ENCODE data around the gene SORCS2.

The SORCS2 gene

DNA sequence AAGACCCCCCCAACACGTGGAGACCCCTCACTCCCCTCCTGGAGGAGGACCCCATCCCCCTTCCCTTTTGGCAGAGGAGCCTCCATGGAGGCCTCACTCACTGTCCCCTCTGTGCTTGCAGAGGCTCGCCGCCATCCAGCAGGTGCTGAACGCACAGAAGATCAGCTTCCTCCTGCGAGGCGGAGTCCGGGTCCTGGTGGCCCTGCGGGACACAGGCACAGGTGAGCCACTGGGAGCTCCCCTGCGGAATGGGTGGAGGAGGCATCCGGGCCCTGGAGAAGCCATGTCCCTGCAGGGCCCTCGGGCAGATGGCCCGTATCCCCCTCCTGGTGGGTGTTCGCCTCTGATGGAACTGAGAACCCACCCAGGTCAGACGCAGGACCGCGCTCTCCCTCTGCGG is 540.9 kb downstream of the SORCS2 start:
- DNase-seq, result no peak

DNA sequence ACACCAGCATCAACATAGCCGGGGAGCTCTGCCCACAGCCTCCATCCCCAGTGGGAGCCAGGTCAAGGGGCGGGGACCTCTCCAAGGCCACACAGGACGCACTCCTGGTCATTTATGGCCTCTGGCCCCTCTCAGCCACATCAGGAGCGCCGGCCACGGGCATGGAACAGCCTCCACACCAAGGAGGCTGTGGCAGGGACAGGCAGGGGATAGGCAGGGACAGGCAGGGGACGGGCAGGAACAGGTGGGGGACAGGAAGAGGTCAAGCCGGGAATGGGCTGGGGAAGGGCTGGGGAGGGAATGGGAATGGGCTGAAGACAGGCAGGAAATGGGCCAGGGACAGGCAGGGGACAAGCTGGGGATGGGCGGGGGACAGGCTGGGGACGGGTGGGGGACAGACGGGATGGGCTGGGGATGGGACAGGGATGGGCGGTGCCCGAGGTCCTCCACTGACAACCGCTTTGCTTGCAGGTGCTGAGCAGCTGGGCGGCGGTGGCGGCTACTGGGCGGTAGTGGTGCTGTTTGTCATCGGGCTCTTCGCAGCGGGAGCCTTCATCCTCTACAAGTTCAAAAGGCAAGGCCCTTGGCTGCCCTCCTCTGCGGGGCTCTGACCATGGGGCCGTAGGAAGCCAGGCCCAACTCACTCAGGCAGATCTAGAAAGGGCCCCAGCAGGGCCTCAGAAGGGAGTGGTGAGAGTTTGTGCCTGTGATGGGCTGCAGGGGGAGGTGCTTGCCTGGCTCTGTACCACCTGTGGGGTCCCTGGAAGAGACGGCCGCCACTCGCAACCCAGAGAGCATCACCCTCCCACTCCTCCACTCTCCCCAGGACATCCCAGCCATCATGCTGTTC is 541.7 kb downstream of the SORCS2 start:
- DNase-seq, result no peak

DNA sequence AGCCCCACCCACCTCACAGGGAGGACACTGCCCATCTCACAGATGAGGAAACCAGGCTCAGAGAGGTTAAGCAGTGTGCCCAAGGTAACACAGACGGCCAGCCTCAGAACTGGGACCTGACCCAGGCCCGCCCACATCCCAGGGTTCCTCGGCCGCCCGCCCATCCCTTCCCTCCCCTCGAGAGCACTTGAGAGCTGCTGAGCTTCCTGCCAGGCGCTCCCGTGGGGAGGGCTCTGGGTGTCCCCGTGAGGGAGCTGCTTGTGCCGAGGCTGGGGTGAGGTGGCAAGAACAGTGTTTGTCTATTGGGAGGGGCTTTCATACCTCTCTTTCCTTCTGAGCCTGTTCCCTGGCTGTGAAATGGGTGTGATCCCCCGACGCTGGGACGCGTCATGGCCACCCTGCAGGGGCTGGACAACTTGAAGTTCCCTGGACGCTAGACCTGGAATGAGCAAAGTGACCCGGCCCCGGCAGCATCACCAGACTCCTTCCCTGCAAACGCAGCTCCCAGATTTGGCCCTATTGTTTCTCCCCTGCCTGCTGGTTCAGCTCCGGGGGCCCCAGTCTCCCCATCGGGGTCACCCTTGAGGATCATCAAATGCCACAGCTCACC is 542.4 kb downstream of the SORCS2 start:
- no peak for DNase-seq

DNA sequence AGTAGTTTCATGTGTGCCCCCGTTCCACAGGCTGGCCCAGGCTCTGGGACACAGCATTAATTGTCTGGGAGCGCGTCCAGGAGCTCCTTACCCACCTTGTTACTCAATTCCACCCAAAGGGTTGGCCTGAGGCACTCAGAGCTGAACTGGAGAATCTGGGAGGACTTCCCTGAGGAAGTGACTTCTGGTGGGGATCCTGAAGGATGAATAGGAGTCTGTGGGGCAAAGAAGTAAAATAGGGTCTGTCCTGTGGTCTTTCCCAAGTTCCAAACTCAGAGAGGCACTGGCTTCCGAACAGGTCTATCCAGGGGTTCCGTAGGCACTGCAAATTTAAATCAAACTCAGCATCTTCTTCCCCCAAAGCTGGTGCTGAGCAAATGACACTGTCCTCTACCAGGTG is 543.1 kb downstream of the SORCS2 start:
- no peak for DNase-seq

DNA sequence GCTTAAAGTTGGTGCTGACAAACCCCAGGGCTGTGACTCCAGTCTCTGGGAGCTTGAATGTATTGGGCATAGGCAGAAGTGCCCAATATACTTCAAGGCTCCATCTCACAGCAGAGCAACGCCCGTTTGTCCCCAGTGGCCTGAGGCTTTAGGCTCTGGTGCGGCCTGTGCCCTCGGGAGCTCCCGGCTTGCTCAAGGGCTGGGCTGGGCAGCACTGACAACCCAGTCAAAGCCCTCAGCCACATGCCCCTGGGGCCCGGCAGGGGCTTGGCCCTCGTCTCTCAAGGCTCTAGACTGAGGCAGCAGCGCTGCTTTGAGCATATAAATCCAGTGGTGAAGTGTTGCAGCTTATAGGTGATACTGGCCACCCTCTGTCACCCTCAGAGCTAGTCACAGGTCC is 543.6 kb downstream of the SORCS2 start:
- no peak for DNase-seq

DNA sequence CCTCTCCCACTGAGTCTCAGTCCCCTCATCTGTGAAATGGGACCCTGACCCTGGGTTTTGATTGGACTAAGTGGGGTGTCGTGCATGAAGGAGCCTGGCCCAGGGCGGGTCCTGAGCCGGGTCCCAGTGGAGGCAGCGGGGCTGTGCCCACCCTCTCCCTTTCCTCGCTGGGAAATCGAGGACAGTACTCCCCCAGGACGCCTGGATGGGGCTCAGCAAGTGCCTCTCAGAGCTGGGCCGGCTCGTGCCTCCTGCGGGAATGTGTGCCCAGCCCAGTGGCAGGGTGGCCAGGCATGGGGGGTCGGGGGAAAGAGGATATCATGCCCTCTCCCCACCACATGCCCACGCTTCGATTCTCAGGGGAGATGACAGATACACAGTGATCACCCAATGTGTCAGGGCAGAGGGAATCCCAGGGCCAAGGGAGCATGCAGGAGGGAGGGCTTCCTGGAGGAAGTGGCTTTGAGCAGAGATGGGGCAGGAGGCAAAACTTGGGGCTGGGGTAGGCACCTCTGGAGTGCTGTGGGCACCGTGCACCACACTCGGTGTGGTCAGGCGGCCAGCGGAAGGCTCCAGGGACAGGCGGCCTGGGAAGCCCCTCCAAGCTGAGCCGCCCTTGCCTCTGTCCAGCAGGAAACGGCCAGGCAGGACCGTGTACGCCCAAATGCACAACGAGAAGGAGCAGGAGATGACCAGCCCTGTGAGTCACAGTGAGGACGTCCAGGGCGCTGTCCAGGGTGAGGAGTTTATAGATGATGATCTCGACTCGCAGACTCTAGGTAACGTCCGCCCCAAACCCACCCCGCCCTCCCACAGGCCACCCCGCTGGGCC is 544.3 kb downstream of the SORCS2 start:
- no peak for DNase-seq

DNA sequence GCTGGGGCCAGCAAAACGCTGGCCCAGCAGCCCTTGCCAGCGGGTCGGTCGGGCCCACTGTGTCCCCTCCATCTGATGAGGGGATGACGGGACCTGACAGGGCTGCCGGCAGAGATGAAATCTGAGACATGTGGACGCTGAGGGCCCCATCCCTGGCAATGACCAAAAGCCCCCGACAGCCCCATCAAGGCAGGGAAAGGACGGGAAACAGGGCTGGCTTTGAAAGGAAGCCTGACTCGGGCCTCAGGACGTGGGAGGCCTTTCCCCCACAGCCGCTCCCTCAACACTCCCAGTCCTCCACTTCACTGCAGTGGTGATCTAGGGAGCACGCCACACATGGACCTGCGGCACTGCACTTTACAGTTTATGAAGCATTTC is 544.9 kb downstream of the SORCS2 start:
- DNase-seq, result no peak

DNA sequence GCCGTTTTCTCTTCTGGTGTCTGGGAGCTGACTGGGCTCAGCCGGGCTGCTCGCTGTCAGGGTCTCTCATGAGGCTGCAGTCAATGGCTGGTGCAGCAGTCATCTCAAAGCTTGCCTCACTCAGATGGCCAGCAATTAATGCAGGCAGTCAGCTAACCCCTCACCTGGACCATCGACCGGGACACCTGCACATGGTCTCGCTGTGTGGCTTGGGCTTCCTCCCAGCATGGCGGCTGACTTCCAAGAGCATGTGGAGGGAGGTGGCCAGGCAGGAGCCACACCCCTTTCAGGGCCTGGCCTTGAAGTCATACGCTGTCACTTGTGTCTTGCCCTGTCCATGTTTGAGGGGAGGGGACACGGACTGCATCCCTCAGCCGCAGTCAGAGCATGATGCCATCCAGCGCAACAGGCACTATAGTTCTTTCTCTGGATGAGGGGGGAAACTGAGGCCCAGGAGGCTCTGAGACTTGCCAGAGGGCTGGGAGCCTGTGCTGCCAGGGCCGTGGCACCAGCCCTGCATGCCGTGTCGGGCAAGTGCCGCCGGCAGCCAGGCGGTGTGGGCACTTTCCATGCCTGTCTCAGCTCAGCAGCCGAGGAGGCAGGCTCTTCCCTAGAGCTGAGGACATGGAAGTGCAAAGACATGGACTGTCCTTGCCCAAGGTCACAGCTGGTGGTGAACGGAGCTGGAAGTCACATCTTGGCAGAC is 545.6 kb downstream of the SORCS2 start:
- DNase-seq, result no peak

DNA sequence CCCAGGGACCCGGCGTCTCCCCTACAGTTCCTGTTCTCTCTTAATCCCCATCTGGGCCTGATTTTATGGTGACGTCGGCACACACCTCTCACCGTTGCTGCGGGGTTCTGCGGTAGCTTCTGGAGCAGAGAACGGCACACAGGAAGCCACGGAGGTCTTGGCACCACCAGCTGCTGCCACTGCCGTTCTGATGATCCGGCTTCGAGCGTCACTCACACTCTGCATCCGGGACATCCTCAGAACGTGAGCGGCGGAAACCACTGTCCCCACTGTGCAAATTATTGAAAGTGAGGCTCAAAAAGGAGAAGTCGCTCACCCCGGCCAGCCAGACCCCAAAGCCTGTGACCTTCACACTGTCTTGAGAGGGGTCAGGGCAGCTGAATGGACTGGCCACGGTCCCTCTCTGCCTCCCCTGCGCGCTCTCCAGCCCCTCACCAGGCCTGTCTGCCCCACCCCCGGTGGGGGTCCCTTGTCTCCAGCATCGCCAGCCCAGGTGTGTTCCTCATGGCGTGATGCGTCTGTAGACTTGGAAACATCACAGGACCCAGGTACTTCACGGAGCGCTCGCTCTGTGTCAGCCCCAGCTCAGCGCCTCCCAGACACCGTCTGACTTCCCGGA is 546.2 kb downstream of the SORCS2 start:
- DNase-seq, result no peak

DNA sequence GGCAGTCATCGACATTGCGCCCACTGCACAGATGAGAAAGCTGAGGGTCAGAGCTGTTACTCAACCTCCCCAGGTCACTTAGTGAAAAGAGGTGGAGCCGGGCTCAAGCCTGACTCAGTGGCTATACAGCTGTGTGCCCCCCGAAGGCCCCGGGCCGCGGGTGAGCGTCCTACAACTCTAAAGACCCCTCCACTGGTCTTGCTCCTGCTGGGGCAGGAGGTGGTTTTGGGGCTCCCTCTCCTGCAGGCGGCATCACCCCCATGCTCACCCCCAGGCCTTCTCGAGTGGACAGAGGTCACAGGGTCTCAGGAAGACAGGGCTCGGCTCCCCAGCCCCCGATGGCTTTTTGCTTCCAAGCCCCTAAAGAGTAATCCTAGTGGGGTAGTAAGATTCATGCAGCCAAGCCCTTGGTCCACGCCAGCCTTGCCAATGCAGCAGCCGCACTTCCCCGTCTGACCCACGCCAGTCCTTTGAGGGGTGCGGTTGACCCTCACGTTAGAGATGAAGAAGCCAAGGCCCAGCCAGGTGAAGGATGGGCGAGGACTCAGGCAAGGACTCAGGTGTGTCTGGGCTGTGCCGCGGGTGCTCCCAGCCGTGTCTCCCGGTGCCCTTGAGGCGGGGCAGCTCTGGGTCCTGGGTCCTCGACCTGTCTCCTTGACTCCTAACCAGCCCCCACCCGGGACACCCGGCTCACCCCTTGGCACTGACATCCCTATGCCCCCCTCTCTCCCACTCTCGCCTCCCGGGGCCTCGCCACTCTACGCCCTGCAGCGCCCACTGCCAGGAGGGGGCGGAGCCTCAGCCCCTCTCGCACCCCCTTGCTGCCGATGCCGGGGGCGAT is 547.0 kb downstream of the SORCS2 start:
- no peak for DNase-seq

DNA sequence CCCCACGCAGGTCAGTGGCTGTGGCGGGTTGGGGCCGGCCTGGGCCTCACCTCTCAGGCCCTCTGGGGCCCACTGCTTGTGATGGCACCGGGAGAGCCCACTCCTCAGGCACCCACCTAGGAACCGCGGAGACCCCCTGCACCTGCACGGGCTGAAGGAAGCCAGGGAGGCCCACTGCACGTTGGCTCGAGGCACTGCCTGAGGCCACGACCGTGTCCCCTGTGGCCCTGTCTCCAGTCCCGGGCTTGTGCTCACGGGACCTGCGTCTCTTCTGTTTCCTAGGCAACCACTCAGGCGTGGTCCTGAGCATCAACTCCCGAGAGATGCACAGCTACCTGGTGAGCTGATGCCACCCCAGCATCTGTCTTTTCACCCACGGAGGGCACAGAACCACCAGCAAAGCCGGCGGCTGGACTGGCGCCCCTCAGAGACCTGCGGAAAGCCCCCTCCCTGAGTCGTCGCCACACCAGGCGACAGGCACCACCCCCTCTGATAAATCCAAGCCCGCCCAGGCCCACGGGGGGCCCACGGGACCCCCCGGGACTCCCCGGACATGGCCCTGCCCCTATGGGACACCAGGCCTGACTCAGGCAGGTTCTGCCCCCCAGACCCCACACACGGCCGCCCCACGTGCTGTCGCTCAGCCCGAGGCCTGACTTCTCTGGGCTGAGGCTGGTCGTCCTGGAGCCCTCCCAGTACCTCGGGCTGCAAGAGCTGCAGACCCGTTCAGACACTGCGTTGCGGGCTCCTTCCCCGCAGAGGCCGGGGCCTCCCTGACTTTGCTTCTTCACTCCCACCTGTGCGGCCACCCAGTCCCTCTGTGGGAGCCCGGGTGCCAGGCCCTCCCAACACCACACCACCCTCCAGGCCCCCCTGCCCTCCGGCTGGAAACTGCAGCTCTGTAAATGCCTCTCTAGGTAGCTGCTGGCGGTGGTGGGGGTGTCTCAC is 547.9 kb downstream of the SORCS2 start:
- no peak for DNase-seq

DNA sequence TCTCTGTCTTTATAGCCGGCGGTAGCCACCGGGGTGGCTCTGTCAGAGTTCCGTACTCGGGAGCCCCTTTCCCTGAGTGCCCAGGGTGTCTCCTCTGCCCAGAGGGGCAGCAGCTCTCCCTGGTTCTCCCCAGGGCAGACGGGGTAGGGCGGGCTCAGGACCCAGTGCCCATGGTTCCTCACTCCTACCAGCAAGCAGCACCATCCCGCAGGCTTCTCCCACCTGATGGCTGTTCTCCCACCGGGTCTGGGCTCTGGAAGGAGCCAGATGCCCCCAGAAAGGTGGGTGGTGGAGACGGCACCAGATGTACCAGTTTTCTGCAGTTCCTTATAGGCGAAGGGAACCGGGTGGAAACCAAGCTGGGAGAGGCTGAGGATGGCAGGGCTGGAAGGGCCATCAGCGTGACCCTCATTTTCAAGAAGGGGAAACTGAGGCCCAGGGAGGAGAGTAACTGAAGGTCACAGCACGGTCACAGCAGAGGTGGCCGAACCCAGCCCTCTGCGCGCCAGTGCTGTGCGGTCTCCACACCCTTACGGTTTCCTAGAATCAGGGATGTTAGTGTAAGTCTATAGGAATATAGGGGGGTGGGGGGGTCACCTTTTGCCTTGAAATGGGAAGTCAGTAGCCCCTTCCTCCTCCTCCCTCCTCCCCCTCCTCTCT is 548.7 kb downstream of the SORCS2 start:
- no peak for DNase-seq

DNA sequence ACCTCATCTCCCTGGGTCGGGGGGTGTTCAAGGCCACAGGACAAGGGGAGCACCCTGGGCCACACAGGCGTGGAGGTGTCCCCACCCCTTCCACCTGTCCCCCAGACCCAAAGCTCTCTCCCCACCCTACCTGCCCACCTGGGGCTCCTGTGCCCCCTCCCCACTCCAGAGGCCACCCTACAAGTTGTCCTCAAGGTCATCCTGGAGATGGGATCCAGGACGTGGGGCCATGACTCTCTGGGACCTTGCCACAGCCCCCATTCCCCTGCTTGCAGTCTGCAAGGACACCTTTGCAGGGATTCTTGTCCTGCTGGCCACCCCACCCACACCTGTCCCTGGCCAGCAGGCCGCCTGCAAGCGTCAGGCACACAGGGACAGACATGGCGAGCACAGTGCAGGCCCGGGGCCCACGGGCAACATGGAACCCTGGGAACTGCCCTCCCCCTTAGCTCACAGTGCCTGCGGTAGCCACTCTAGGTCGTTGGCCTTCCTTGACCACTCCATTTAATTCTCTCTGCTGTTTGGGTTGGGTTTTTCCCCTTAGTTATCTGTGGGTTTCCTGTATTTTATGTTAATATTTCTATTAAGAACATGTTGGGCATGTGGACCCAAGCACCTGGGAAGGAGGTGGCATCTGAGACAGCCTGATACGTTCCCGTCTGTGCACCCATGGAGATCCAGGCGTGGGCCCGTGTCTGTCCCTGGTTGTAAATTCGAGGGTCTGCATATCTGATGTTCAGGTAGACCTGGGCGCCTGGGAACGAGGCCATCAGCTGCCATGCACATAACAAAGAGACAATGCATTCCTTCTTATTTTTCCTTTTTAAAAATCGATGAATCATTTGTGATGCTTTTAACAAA is 549.8 kb downstream of the SORCS2 start:
- DNase-seq, result no peak

DNA sequence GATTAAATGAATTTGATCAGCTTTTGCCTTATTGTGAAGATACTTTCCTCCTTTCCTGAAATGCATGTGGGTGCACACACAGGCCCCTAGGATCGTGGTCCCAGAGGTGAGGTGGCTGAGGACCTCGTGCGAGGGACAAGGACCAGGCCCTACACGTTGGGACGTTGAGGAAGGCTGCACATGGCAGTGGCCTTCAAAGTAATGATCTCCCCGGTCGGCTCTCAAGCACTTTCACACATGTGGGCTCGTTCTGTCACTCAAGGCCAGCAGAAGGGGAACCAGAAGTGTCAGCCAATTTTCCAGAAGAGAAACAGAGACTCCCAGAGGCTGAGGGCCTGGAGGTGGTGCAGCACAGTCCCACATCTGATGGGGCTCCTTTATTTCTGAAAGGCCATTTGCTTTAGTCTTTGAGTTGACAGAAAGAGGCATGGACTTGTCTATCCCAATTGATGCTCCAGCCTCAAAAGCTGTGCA is 550.5 kb downstream of the SORCS2 start:
- no peak for DNase-seq

DNA sequence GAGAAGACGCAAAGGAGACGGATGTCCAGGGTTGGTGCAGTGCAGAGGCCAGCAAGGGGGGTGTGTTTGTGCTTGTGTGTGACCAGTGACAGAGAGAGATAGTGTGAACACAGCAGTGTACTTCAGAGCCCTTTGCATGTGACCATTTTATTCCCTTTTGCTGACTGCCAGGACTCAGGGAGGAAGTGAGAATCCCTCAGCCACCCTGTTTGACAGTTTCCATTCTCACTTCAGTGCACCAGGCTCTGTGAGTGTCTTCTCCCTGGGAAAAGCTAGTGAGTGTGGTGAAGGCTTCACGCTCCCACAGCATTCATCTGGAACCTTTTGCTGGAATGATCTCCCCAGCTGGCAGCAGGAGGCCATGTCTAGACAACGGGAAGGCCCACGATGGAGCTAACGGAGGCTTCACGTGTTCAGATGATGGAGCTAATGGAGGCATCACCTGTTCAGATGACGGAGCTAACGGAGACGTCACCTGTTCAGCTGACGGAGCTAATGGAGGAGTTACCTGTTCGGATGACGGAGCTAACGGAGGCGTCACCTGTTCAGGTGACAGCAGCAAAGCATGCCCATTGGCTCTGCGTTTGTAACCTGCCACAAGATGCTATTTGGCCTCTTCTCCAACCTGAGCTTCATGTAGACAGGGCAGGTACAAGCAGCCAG is 551.9 kb downstream of the SORCS2 start:
- no peak for DNase-seq

DNA sequence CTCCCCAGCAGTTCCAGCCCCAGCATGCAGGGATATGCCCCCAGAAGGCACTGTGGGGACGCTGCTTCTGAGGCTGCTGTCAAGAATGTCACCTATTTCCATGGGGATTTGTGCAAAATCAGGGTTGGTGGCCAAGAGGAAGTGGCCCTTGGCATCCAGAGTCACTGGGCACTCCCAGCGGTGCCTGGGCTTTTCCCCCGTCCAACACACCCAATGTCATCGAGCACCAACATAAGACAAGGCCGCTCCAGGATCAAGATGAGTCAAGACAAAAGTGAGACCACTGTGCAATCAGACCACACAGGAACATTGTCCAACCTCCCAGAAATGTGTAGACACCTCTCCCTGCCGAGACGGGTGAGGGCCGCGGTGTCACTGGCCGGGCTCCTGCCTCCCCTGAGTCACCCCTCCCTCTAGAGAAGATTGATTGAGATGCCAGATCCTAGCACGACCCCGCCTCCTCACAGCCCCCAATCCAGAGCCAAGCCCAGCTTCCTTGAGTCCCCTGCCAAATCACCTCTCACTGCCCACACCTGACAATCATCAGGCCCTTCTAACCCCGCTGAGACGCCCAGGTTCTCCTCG is 553.1 kb downstream of the SORCS2 start:
- DNase-seq, result no peak

DNA sequence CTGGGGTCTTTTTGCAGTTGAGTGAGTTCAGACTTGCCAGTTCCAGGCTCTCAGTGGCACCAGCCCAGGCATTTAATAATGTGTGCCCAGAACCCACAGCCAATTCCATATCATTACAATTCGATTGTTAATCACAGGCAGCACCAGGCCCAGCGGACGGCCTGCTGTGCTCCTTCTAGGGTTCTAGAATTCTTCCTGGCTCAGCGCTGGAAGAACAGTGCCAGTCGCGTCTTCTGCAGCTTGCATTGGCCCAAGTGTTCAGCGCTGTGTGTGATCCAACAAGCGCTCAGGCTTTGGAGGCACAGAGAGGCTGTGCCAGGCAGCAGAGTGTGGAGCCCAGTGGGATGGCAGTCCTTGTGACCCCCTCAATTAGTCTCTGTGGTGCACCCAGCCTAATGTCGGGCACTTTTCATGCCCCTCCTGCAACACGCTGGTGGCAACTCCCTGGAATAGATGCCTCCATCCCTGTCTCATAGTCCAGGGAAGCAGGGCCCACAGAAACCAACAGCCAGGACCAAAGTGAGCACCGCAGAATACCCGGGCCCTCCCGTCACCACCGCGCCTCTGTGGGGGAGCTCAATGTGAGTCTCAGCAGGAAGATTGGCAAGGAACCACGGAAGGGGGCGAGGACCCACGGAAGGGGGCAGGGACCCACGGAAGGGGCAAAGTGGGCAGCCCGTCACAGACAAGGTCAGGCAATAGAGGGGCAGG is 554.2 kb downstream of the SORCS2 start:
- no peak for DNase-seq
